Fibroblast of skin of scalp (primary cell): Measurements from ENCODE around the gene SP8. TPM values are rescaled to one million over a fixed set of nuclear protein-coding genes. Genes with fewer than 3 reads are reported as not detected.
"Not testable (repeated sequence)": the region's sequence is repeated elsewhere in the genome, so short reads cannot be mapped to it uniquely, and the experiment has no call there.

Experiments used
- DNase-seq: peaks from one replicate; pipeline ENCODE4 v3.0.0-alpha.2; 2013
- polyA plus RNA-seq, 2 experiments: library from polyadenylated mRNA; unstranded; fragments of 120-200 nt; gene quantifications; one replicate each; pipeline ENCODE4 v1.2.1, GENCODE V29; 2013; ENCODE audit not compliant: insufficient read length in 2 of 2

SP8 gene
- polyA plus RNA-seq (2013, experiment 1 of 2; ENCODE audit: insufficient read length), result not detected
- not detected for polyA plus RNA-seq (2013, experiment 2 of 2; ENCODE audit: insufficient read length)

DNA sequence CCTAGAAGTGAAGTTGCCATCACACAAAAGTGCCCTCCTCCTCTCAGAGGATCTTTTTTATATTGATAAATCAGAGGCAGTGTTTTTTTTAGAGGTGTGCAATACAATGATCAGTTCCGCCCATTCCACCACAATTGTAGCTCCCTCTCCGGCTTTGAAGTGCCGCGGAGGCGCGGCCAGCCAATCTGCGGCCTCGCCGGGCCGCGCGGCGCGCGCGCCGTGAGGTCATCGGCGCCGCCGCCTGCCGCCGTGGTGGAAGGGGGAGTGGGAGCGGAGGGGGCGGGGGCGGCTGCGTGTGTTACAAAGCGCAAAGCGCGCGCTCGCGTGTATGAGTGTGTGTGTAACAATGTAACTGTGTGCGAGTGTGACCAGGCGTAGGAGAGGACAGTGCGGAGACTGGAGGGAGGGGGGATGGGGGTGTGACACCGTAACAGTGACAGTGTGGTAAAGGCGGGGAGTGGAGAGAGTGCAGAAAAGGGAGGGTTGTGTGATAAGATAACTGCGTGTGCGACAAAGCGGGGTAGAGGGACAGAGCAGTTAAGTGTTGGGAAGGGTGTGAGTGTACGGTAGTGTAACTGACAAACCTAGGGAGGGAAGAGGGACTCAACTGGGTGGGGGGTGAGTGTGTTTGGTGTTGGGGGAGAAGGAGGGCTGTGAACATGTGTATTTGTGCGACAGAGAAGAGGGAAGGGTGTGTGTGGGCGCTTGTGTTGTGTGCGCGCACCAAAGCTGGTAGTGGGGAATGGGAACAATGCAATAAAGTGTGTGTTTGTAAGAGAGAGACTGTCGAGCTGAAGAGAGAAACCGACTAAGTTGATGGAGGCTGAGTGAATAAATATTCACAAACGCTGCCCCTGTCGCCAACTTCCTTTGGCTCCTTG is at the start of gene SP8:
Gene SP8 (minus strand): TSS at position 108 of the 881 bp plus-strand sequence. CDS start 88 bp downstream, at position 20.
- no peak for DNase-seq

- not testable (repeated sequence) for DNase-seq
Observed at GRCh38 chr7:20836424-20836823, 49.7 kb upstream of the SP8 start.

DNA sequence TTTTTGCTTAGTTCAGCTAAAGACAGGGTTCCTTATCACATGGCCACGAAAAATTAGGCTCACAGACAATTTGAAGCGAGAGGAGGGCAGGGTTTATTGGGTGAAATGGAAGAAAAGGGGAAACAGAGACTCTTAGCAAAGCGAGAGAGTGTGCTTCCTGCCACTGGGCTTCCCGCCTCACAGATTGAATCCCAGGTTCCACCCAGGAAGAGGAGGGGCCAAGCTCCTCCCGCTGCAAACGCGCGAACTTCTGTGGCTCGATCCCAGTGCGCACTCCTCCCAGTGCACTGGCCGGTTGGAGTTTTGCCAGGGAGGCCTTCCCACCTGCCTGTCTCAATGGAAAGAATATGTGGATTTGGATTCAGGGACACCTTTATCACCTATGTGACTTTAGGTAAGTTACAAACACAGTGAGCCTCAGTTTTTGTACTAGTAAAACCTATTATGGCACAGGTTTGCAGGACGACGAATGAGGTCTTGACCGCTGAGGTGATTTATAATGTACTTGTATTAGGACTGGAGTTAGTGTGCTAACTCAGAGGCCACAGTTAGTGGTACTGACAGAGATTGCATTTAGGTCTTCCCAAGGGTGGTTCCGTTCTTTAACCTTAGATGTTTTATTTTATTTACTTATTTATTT is 48.5 kb upstream of the SP8 start:
- DNase-seq, result no peak

GRCh38 chr7:20834656-20835055 is 48.0 kb upstream of the SP8 start:
- DNase-seq, result no peak

DNA sequence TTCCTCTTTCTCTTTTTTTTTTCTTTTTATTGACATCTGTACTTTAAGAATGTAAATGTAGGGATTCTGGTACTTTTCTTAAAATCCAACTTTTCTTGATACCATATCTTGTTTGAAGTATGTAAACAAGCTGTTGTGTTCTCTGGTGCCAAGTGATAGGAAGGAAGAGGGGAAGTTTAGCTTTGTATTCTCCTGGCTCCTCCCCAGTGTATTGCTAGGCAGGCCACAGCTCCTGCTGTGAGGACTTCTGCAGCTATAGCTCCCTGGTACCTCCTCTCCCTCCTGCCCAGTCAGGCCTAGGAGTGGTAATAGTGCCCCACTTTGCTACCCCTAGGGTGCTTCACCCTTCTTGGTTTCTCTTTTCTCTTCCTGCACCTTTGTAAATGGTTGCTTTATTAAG is 45.3 kb upstream of the SP8 start:
- DNase-seq, result no peak

DNA sequence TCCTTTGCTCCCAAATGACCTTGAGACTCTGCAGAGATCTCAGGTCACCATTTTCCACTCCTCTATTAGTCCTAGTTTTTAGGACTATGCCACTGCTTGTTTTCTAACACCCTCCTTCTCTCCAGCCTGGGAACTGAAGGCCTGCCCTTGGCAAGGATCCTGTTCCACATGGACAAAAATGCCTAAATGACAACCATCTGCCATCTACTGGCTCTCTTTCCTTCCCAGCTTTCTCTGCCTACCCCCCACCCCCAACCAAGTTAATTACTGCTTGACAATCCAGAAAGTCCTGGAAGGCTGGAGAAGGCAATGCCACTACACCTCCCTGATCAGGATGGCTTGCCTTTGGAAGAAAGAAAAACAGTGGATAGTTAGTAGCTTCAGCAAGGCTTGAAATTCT is 44.8 kb upstream of the SP8 start:
- DNase-seq, result no peak

GRCh38 chr7:20828947-20829346 is 42.3 kb upstream of the SP8 start:
- no peak for DNase-seq

- no peak for DNase-seq
Observed at GRCh38 chr7:20827172-20827571, 40.5 kb upstream of the SP8 start.

- no peak for DNase-seq
Observed at GRCh38 chr7:20826243-20826642, 39.6 kb upstream of the SP8 start.

- no peak for DNase-seq
Observed at GRCh38 chr7:20825555-20825954, 38.9 kb upstream of the SP8 start.

- DNase-seq, result not testable (repeated sequence)
Observed at GRCh38 chr7:20821390-20821789, 34.7 kb upstream of the SP8 start.

- no peak for DNase-seq
Observed at GRCh38 chr7:20816372-20816959, 29.8 kb upstream of the SP8 start.

- no peak for DNase-seq
Observed at GRCh38 chr7:20804345-20804744, 17.7 kb upstream of the SP8 start.

DNA sequence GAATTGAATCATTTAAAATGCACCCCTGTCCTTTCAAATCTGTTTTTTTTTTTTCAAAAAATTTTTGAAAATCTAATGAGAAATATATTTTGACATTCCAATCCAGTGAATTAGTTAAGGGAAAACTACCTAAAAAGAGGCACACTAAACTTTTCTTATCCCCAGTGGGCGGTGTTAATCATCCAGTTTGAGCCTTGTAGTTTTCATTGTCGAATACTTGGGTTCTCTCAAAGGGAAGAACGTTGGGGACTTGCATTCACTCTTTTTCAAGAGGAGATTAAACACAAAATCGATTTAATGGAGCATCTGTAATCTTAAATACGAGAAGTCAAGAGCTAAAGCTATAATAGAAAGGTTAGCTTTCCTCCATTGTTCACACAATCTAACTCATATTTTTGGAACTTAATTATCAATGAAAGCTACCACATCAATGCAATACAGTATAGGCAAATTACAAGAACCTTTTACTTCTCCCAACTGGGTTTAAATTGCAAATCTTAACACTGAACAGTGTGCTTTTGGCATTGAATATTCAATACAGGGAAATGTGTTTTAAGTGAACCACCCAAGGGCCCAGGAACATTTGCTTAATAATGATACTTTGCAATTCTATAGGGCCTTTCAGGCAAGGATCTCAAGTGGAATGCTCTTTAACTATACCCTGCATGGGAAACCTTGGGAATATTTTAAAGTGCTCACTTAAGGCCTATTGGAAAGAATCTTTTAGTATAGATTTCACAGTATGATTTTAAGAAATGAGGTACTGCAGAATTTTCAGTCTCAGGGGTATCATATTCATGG is 13.1 kb upstream of the SP8 start:
- DNase-seq, result no peak

- DNase-seq, result no peak
Observed at GRCh38 chr7:20798694-20799121, 12.0 kb upstream of the SP8 start.

DNA sequence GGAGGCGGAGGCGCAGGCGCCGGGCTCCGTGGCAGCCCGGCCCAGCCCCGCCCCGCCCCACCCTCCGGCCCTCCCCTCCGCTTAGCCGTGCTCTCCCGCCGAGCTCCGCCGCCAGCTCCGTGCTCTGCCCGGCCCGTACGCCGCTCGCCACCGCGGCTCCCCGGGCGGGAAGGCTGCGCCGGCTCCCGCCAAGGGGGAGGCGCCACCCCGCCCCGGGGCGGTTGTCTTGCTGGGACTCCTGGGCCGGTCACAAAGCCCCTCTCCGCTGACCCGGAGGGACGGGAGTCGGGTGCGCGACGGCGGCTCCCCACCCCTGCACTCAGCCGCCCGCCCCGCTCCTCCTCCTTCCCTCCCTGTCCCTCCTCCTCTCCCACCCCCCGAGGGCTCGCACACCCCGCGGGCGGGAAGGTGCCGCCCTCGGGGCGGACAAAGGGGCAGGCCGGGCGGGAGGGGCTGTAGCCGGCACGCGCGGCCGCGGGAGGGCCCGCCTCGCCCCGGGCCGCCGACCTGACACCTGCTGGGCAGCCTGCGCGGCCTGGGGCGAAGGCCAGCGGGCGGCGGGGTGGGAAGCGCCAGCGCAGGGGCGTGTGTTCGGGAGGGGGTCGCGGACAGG is 11.5 kb upstream of the SP8 start:
- DNase-seq, result no peak

DNA sequence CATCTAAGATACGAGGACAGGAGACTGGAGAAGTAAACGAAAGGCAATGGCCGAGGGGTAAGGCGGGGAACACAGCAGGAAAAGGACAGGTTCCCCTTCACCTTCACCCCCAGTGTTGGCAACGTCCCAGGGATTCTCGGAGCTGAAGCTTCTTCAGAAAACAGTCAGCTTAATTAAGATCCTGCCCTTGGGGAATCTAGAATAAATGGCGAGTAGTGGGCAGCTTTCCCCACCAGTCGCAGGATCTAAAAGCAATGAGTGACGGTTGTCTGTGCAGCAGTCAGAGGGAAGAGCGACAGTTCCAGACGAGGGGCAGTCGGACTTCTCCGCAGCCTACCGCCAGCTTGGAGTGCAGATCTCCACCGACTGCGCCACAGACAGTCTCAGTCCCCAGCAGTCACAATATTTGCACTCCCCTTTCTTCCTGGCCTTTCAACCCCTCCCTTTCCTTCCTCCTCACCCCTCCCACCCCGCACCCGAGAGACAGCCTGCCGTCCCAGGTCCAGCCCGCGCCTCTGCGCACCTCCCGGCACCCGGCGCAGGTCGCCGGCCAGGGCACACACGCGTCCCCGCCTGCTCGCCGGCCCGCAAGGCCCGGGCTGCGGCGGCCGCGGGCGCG is 10.9 kb upstream of the SP8 start:
- no peak for DNase-seq

DNA sequence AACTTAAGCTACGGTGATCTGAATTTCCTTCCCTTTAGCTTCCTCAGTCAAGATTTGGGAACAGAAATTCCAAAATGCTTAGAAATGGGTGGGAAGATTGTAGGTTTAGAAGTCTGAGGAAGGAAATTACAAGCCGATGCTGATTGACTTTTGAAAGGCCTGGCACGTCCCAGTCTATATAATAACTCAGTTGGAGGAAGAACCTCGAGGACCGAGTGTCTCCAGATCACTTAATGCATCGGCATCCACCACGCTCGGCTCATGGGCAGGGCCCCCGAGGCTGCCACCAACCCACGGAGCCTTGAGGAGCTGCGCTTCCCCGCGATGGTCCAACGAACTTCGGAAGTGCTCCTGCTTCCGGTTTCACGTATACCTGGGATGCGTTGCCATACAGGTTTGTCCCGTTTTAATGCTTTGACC is 10.4 kb upstream of the SP8 start:
- no peak for DNase-seq

GRCh38 chr7:20796500-20796899 is 9.8 kb upstream of the SP8 start:
- DNase-seq, result no peak

GRCh38 chr7:20795881-20796280 is 9.2 kb upstream of the SP8 start:
- no peak for DNase-seq

- no peak for DNase-seq
Observed at GRCh38 chr7:20795361-20795760, 8.7 kb upstream of the SP8 start.

DNA sequence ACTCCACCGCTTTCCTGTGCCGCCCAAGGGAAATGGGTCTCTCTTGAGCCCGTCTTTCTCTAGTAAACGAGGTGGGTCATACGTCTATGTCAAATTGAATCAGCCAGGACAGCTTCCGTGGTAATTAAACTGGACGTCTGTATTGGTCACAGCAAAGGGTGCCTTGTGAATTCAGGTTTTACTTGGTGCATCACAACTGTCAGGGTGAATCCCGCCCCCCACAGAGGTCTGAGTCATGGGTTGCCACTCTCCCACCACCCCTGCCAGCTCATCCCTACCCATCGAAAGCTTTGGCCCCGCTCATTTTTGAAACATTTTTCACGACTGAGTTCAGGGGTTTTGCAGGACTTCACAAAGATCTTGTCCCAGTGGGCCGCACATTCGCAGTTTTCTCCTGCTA is 8.0 kb upstream of the SP8 start:
- no peak for DNase-seq
